ENCODE data around the gene IAPP. TPM values are rescaled to one million over a fixed set of nuclear protein-coding genes. Genes with fewer than 3 reads are reported as not detected.

Gene IAPP
- total and polyA plus RNA-seq, 9 of the 15 experiments (the other 6 are each of a cell fraction or from before 2014, with no cell fraction given), result not detected

DNA sequence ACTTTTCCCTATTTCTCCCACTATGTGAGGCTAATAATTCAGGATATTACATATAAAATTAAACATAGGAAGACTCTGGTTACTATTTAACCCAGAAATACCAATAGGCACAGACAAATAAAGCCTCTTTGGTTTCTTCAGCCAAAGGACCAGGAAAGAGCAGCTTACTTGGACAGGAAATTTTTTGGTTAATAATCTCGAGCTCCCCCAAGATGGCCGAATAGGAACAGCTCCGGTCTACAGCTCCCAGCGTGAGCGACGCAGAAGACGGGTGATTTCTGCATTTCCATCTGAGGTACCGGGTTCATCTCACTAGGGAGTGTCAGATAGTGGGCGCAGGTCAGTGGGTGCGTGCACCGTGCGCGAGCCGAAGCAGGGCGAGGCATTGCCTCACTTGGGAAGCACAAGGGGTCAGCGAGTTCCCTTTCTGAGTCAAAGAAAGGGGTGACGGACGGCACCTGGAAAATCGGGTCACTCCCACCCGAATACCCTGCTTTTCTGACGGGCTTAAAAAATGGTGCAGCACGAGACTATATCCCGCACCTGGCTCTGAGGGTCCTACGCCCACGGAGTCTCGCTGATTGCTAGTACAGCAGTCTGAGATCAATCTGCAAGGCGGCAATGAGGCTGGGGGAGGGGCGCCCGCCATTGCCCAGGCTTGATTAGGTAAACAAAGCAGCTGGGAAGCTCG, 46.5 kb downstream of the IAPP start (continued):
- TF ChIP-seq FOXA3 (CRISPR knock-in tag; conservative IDR thresholded peaks at IDR 0.05 in 1 of 2, IDR thresholded peaks at IDR 0.05 in 1 of 2), result peak in 1 of 2 experiments; percentile 61; a peak in 1 of 4 replicates
- TF ChIP-seq RBFOX2 (IDR thresholded peaks at IDR 0.05; ENCODE audit: low read depth, low read length), result peak; percentile 53
- peak; percentile 39; the same call in 1 of the 2 replicates for TF ChIP-seq PHF8 (IDR thresholded peaks at IDR 0.05; ENCODE audit: borderline replicate concordance, low read length)
- peak; percentile 46 for TF ChIP-seq POLR2G (IDR thresholded peaks at IDR 0.05; ENCODE audit: low read depth, low read length)
- TF ChIP-seq CXXC5 (CRISPR knock-in tag; IDR thresholded peaks at IDR 0.05), result peak; percentile 35; the same call in 1 of the 2 replicates
- peak; percentile 48 to 56 for TF ChIP-seq NRF1 (conservative IDR thresholded peaks at IDR 0.05 in 1 of 2, IDR thresholded peaks at IDR 0.05 in 1 of 2)
- TF ChIP-seq SUPT5H (IDR thresholded peaks at IDR 0.05), result peak; percentile 59; the same call in 1 of the 2 replicates
- TF ChIP-seq EGR1 (conservative IDR thresholded peaks at IDR 0.05), result peak; percentile 37
- TF ChIP-seq, protein P1, sequence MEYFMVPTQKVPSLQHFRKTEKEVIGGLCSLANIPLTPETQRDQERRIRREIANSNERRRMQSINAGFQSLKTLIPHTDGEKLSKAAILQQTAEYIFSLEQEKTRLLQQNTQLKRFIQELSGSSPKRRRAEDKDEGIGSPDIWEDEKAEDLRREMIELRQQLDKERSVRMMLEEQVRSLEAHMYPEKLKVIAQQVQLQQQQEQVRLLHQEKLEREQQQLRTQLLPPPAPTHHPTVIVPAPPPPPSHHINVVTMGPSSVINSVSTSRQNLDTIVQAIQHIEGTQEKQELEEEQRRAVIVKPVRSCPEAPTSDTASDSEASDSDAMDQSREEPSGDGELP (CRISPR knock-in tag; IDR thresholded peaks at IDR 0.05; ENCODE audit: borderline replicate concordance), result peak; percentile 65; the same call in 1 of the 2 replicates
- peak; percentile 31; the same call in 1 of the 2 replicates for TF ChIP-seq POLR2H (tag; IDR thresholded peaks at IDR 0.05; ENCODE audit: low read depth)
- 0 out of 2 replicates have a peak, but pooled peaks have one; percentile 11 for TF ChIP-seq SMAD4 (CRISPR knock-in tag; conservative IDR thresholded peaks at IDR 0.05)
- TF ChIP-seq TAF1 (IDR thresholded peaks at IDR 0.05; ENCODE audit: control insufficient read depth, extremely low read depth, insufficient read depth, low read length, severe bottlenecking), result peak; percentile 32
- peak; percentile 73 for TF ChIP-seq POLR2A (conservative IDR thresholded peaks at IDR 0.05)
- TF ChIP-seq, protein P2, sequence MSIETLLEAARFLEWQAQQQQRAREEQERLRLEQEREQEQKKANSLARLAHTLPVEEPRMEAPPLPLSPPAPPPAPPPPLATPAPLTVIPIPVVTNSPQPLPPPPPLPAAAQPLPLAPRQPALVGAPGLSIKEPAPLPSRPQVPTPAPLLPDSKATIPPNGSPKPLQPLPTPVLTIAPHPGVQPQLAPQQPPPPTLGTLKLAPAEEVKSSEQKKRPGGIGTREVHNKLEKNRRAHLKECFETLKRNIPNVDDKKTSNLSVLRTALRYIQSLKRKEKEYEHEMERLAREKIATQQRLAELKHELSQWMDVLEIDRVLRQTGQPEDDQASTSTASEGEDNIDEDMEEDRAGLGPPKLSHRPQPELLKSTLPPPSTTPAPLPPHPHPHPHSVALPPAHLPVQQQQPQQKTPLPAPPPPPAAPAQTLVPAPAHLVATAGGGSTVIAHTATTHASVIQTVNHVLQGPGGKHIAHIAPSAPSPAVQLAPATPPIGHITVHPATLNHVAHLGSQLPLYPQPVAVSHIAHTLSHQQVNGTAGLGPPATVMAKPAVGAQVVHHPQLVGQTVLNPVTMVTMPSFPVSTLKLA (conservative IDR thresholded peaks at IDR 0.05), result peak in 1 of 2 experiments; percentile 39; a peak in 1 of 4 replicates
- TF ChIP-seq TAF7 (tag; IDR thresholded peaks at IDR 0.05), result peak; percentile 85
